GM06990 (cell line): ENCODE results near the gene ST14.

ENCODE experiments used
- DNase-seq: peaks from one replicate; pipeline ENCODE4 v3.0.0-alpha.2; 2011; ENCODE audit not compliant: insufficient read length; ENCODE audit errors: extremely low read depth
- H3K27me3 ChIP-seq: replicated peaks from 2 replicates; pipeline ENCODE4 v1.6.0; 2011; ENCODE audit warnings: low read length; ENCODE audit not compliant: control insufficient read depth, insufficient read depth
- H3K36me3 ChIP-seq: 2 replicates; pipeline ENCODE4 v1.5.1; 2011; ENCODE audit warnings: low read length; ENCODE audit not compliant: control insufficient read depth, insufficient read depth
- H3K4me3 ChIP-seq: replicated peaks from 2 replicates; pipeline ENCODE4 v1.5.1; 2011; ENCODE audit warnings: low read depth, mild to moderate bottlenecking, control low read depth, low read length
- CTCF ChIP-seq: IDR thresholded peaks from 2 replicates; pipeline ENCODE4 v1.5.1; 2011; ENCODE audit warnings: low read length, control low read depth, mild to moderate bottlenecking, inconsistent platforms; ENCODE audit not compliant: insufficient read depth, poor library complexity, severe bottlenecking

ST14 gene

GRCh38 chr11:130159657-130160497 is at the start of gene ST14:
Gene ST14 (plus strand): TSS chr11:130159782. CDS start chr11:130159980, 198 bp downstream.
- H3K36me3 ChIP-seq, result no peaks in the 10 kb centered on the region
- TF ChIP-seq CTCF, result no peak
- no peak for DNase-seq
- peak within 1 kb of the TSS; percentile 22; the same call in 1 of the 2 replicates for H3K4me3 ChIP-seq
- peaks cover 7% of the 10 kb centered on the region for H3K27me3 ChIP-seq

GRCh38 chr11:130110339-130111108 is 49.1 kb upstream of the ST14 start:
- TF ChIP-seq CTCF, result no peak
- H3K4me3 ChIP-seq, result no peak overlapping the region
- H3K36me3 ChIP-seq, result no peaks in the 10 kb centered on the region
- H3K27me3 ChIP-seq, result no peaks in the 10 kb centered on the region
- no peak for DNase-seq

- DNase-seq, result no peak
- TF ChIP-seq CTCF, result no peak
- H3K4me3 ChIP-seq, result no peak overlapping the region
- H3K36me3 ChIP-seq, result no peaks in the 10 kb centered on the region
- no peaks in the 10 kb centered on the region for H3K27me3 ChIP-seq
Measured at GRCh38 chr11:130112071-130112830, 47.3 kb upstream of the ST14 start.

- H3K36me3 ChIP-seq, result no peaks in the 10 kb centered on the region
- no peaks in the 10 kb centered on the region for H3K27me3 ChIP-seq
- TF ChIP-seq CTCF, result no peak
- no peak for DNase-seq
- no peak overlapping the region for H3K4me3 ChIP-seq
Measured at GRCh38 chr11:130114281-130114680, 45.3 kb upstream of the ST14 start.

GRCh38 chr11:130114726-130115125 is 44.9 kb upstream of the ST14 start:
- Histone ChIP-seq H3K36me3 (no peaks in the 10 kb centered on the region), H3K4me3 (no peak overlapping the region), H3K27me3 (no peaks in the 10 kb centered on the region)
- DNase-seq, result no peak
- TF ChIP-seq CTCF, result no peak
